GM23248 (cell line): ENCODE results near the gene OXSR1.

Experiments used
- EZH2 ChIP-seq: fragments of 200-600 bp; sonication (generic); IDR thresholded peaks from 2 replicates; pipeline ENCODE4 v1.6.1; 2018; ENCODE audit warnings: antibody characterized with exemption, mild to moderate bottlenecking; ENCODE audit not compliant: insufficient read depth, poor library complexity, severe bottlenecking
- EZH2phosphoT487 ChIP-seq: fragments of 200-600 bp; sonication (generic); IDR thresholded peaks from 2 replicates; pipeline ENCODE4 v1.6.1; 2018; ENCODE audit warnings: antibody characterized with exemption, moderate library complexity, mild to moderate bottlenecking, low read depth; ENCODE audit not compliant: insufficient read depth

GRCh38 chr3:38247366-38248035, 82.2 kb downstream of the OXSR1 start:
- no peak for TF ChIP-seq EZH2phosphoT487
- no peak for TF ChIP-seq EZH2
